Measurements from ENCODE around the gene CLASP2.
"Not testable (repeated sequence)": the region's sequence is repeated elsewhere in the genome, so short reads cannot be mapped to it uniquely, and the experiment has no call there.

The CLASP2 gene

DNA sequence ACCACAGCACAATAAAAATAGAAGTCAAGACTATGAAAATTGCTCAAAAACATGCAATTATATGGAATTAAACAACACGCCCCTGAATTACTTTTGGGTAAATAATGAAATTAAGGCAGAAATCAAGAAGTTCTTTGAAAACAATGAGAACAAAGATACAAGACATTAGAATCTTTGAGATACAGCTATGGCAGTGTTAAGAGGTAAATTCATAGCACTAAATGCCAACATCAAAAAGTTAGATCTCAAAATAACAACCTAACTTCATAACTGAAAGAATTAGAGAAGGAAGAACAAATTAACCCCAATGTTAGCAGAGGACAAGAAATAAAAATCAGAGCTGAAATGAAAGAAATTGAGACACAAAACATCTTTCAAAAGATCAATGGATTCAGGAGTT is 191.3 kb downstream of the CLASP2 start:
- no peak for DNase-seq

DNA sequence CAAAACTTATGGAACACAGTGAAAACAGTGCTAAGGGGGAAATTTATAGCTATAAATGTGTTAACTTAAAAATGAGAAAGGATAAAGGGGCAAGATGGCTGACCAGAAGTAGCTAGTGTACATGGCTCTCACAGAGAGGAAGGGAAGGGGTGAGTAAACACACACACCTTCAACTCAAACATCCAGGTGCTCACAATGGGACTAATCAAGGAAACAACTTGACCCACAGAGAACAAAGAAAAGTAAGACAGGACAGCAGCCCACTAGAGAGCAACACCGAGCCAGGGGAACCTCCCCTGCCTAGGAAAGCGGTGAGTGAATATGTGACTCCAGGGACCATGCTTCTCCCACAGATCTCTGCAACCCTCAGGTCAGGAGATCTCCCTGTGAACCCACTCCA is 192.8 kb downstream of the CLASP2 start:
- DNase-seq: peak; percentile 25

DNA sequence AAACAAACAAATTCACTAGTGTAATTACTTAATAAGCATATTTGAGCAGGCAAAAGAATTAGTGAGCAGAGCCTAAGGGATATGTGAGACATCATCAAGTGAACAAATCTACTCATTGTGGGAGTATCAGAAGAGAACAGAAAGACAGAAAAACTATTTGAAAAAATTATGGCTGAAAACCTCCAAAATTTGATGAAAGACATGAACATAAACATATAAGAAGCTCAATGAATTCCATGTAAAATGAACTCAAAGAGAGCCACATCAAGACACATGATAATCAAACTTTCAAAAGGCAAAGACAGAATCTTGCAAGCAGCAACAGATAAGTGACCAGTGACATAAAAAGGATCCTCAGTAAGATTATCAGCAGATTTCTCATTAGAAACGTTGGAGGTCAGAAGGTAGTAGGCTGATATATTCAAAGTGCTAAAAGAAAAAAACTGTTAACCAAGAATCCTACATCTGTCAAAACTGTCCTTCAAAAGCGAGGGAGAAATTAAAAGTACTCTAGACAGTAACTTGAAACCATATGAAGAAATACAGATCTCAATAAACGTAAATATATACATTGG is 194.9 kb downstream of the CLASP2 start:
- DNase-seq: no peak

DNA sequence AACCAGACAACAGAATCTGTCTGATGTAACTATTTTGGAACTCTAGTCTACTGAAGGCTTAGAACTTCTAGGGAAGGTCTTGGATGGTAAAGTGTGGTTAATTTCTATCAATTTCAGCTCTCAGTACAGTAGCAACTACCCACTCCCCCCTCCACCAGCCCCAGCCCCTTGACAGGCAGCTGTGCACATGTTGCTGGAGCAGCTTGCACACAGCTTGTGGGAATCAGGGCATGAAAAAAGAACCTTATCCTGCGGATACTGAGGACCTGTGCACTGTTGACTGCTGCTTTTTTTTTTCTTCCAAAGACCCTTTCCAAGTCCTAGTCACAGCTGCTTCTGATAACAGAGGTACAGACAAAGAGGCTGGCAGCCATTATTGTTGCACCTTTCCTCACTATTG is 196.3 kb downstream of the CLASP2 start:
- no peak for DNase-seq

DNA sequence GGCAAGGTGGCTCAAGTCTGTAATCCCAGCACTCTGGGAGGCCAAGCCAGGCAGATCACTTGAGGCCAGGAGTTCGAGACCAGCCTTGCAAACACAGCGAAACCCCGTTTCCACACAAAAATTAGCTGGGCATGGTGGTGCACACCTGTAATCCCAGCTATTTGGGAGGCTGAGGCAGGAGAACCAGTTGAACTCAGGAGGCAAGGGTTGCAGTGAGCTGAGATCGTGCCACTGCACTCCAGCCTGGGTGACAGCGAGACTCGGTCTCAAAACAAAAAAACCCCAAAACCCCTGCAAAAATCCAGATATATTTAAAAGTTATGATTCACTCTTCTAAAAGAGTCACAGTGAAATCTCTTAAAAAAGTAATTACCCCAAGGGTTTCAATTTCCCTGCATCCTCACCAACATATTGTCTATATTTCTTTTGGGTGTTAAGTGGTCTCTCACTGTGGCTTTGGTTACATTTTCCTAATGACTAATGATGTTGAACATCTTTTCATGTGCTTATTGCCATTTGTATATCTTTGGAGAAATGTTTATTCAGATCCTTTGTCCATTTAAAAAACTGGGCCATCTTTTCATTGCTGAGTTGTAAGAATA is 204.7 kb downstream of the CLASP2 start:
- no peak for DNase-seq

DNA sequence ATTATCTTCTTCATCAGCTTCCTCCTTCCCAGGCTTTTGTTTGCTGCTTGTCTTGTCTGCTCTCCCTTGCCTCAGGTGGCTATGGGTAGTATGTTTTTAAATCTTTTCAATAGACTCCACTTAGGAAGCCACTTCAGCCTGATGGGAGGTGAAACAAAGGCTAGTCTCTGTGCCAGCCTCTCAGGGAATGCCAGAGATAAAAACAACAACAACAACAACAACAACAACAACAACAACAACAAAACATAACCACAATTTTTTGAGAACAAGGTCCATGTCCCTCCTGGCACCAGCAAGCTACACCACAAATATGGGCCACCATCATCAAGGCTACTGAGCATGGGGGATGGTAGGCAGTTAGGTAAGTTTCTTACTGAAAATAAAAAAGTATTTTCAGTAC is 213.0 kb downstream of the CLASP2 start:
- no peak for DNase-seq

DNA sequence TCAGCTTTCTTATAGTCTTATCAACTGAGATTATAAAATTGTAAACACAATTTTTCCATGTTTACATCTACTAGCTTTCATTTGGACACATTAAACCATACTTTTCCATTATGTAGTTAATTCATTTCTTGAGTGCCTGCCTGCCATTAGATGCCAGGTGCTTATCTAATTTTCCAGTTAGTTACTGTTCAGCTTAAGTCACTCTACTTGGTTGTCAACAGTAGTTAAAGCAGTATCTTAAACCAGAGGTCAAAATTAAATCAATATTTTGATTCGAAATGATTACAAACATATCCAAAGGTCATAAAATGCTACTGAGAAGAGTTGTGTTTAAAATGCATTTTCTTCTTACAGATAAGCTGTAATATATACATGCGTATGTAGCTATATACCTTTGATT is 221.6 kb downstream of the CLASP2 start:
- DNase-seq: no peak

DNA sequence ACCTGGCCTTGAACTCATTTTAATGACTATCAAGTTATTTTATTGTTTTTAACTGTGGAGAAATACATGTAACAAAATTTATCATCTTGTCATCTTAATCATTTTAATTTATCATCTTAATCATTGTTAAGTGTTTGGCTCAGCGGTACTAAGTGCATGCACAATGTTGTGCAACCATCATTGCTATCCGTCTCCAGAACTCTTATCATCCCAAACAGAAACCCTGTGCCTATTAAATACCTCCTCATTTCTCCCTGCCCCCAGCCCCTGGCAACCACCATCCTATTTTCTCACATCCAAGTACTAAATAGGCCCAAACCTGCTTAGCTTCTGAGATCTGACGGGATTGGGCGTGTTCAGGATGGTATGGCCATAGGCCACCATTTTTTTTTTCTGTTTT is 226.3 kb downstream of the CLASP2 start:
- DNase-seq: no peak

DNA sequence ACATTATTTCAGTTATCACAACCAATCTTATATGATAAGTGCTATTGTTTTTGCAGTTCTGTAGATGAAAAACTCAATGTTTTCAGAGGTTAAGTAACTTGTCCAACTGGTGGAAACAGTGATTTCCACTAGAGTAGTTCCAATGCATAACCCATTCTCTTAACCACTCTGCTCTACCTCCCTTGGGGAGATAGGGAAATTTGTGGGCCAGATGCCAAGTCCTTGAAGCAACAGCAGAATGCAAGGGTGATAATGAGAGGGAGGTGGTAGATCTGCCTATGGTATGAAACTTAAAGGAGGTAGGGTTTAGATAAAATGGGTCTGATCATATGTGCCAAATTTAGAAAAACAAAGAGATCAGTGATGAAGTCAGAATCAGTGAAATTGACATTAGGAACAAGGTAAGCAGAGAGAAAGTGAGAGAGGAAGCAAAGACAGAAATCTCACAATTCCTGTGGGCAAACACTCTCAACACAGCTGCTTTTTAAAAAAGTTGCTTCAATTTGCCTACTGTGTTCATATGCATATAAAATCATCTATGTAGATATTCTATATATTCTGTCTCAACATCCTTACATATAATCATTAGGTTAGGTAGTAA is 227.3 kb downstream of the CLASP2 start:
- no peak for DNase-seq

DNA sequence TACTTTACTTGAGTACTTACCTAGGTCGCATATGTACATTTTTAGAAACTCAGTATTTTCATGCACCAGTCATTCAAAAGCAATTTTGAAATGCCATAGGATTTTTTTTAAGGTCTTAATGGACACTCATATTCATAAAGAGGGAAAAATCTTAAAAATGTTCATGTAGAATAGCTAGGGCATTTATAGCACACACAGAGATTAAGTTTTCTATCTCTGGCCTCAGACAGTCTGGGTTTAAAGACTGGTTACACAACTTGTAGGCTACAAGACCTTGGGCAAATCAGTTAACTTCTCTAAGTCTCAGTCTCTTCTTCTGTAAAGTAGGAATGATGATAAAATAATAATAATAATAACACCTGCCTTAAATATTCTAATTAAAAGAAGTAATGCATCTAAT is 229.4 kb downstream of the CLASP2 start:
- DNase-seq: no peak

DNA sequence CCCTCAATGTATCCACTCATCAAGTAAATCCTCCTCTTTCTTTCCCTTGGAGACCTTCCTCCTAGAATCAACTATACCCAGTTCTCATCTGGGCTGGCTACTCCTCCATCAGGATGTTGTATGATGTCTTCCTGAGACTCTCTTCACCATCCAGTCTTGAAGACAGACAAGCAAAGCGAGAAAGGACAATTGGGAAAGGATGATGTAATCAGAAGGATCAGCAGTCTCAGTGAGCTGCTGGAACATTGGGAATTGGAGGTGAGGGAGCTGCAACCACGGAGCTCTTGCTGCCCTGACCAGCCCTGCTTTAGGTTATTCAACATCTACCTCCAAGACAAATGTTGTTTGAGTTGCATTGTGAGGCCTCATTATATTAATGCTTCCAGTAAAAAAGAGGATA is 229.8 kb downstream of the CLASP2 start:
- DNase-seq: no peak

DNA sequence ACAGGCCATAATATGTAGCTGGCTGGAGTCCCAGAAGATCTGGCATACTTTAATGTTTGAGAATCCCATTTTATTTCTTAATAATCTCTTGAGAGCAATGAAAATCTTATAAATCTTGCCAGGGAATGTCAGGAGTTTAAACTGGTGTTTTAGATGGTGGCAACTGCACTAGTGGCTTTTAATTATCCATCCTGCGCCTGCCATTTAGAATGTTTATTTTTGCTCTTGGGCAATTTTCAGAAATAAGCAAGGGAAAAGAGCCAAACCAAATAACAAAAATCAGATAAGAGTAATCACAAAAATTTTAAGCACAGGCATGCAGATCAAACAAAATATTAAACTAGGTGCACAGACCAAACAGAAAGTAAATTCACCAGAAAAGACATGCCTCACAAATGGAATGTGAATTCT is 235.9 kb downstream of the CLASP2 start:
- DNase-seq: no peak

DNA sequence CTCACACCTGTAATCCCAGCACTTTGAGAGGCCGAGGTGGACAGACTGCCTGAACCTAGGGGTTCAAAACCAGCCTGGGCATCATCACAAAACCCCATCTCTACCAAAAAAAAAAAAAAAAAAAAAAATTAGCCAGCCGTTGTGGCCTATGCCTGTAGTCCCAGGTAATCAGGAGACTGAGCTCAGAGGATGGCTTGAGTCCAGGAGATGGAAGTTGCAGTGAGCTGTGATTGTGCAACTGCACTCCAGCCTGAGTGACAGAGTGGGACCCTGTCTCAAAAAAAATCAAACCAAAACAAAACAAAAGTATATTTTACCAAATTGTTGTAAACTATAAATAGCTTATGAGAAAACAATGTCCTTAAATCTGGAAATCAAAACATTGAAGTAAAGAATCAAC is 243.2 kb downstream of the CLASP2 start:
- no peak for DNase-seq

DNA sequence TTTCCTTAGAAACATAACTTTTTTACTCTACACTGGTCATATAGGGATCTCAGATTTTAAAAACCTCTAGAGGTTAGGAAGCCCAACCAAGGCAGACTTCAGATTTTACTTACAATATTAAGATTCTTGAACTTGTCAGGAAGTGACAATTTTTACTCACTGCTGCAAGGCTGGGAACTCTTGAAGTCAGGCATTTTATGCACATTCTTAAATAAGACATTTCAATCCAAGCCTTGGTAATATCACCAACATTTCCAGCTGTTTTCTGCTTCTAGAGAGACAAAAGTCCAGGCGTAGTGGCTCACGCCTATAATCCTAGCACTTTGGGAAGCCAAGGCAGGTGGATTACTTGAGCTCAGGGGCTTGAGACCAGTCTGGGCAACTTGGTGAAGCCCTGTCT is 244.2 kb downstream of the CLASP2 start:
- no peak for DNase-seq

DNA sequence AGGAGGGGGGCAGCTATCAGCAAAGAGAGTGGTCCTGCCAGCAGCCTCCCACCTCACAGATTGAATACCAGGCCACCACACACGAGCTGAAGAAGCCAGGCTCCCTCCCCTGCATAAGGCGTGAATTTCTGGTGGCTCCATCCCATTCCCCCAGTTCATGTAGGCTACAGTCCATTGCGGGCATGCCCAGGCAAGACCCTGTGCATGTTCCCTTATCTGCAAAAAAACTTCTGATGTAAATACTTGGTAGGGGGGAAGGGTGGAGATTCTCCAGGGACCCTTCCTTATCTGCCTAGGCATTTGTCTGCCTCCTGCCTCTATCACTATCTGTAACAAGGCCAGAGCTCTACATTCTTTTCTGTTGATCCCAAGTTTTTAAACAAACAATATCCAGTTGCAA is 250.3 kb downstream of the CLASP2 start:
- no peak for DNase-seq

DNA sequence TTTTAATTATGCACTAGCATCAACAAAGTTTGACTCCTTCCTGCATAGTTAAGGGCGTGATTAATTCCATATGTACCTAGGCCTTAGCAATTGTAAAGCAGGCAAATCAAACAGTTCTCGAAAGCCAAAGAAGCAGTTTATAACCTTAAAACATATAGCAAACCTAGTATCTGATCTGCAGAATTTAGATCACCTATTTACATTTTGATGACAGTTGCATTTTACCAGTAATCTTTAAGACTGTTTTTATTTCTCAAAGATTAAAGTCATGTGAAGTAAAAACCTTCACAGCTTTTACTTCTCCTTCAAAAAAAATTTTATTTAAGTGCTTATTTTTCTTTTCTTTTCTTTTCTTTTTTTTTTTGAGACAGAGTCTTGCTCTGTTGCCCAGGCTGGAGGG is 257.0 kb downstream of the CLASP2 start:
- DNase-seq: no peak

DNA sequence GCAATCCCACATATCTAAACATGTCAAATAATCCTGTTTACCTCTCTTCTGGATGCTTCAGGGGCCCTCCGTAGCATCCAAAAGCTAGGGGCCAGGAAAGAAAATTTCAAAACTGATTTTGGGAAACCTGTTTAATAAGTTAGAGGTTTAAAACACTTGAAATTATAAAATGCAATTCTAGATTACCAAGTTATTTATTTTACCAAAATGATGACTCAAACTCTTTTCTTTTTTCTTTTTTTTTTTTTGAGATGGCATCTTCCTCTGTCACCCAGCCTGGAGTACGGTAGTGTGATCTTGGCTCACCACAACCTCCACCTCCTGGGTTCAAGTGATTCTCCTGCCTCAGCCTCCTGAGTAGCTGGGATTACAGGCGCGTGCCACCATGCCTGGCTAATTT is 258.5 kb downstream of the CLASP2 start:
- not testable (repeated sequence) for DNase-seq

DNA sequence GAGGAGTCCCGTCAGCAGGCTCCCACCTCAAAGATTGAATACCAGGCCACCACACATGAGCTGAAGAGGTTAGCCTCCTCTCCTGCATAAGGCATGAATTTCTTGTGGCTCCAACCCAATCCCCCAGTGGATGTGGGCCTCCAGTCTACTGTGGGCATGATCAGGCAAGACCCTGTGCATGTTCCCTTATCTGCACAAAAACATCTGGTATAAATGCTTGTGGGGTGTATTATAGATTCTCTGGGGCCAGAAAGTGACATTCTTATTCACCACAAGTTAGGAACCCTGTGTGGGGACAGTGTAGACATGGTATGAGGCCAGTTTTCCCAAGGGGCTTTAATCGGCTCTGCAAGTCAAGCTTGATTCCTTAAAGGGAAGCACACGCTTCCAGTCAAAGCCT is 259.6 kb downstream of the CLASP2 start:
- no peak for DNase-seq

DNA sequence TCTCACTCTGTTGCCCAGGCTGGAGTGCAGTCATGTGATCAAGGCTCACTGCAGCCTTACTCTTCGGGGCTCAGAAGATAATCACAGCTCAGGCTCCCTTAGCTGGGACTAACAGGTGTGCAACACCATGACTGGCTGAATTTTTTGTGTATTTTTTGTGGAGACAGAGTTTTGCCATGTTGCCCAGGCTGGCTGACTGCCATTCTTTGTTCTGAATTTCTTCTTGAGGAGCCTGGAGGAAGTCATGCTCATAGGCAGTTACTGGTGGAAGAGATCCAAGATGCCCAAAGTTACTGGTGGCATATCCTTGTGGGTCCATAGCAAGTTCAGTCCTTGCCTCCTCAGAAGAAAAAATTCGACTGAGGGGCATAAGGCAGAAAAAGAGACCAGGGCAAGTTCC is 261.3 kb downstream of the CLASP2 start:
- no peak for DNase-seq

DNA sequence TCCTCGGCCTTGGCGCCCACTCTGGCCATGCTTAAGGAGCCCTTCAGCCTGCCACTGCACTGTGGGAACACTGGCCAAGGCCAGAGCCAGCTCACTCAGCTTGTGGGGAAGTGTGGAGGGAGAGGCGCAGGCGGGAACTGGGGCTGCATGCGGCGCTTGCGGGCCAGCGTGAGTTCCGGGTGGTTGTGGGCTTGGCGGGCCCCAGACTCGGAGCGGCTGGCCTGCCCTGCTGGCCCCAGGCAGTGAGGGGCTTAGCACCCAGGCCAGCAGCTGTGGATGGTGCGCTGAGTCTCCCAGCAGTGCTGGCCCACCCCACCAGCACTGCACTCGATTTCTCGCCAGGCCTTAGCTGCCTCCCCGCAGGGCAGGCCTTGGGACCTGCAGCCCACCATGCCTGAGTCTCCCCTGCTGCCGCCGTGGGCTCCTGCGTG is 264.7 kb downstream of the CLASP2 start:
- no peak for DNase-seq

DNA sequence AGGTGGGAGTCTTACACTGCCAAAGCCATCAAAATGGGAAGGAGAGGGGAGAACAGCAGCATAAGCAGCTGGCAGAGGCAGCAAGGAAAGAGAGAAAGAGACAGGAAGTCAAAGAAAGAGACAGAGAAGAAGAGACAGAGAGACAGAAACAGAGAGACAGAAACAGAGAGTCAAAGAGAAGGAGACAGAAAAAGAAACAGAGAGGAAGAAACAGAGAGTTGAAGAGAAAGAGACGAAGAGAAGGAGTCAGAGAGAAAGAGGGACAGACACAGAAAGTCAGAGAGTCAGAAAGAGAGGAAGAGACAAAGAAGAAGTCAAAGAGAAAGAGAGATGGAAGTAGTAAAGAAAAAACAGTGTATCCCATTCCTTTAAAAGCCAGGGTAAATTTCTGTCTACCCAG is 266.1 kb downstream of the CLASP2 start:
- not testable (repeated sequence) for DNase-seq

DNA sequence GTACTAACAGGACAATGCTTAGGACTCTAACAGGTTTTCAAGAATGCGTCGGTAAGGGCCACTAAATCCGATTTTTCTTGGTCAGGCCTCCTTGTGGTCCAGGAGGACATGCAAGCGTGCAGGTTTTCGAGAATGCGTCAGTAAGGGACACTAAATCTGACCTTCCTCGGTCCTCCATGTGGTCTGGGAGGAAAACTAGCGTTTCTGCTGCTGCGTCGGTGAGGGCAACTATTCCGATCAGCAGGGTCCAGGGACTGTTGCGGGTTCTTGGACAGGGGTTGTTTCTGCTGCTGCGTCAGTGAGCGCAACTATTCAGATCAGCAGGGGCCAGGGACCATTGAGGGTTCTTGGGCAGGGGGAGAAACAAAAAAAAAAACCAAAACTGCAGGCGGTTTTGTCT is 270.1 kb downstream of the CLASP2 start:
- DNase-seq: no peak

DNA sequence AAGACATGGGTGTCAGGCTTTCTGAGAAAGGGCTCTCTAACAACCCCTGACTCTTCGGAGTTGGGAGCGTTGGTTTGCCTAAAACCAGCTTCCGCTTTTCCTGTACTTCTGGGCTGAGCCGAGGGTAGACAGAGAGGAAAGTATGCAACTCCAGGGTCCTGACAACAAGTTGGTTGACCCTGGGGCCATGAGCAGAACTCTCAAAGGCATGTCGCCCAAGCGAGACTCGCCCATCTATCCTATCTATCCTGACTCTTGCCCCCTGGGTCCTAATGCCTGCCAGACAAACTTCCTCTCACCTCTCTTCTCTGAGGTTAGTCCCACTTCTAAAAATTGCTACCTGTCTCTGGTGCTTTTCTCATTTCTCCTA is 270.8 kb downstream of the CLASP2 start:
- not testable (repeated sequence) for DNase-seq

Data from NCI-H748 treated with DMSO at 0.1 percent for 48 hours (cell line).